HG02943 (cell line): ENCODE measurements around the gene KIF5C.

Experiments used
- ATAC-seq: cut with Tn5 transposase; IDR thresholded peaks from one replicate; pipeline ENCODE4 v1.9.1; 2021; ENCODE audit warnings: mild to moderate bottlenecking, low read depth, moderate library complexity; ENCODE audit not compliant: unreplicated experiment

KIF5C gene

DNA sequence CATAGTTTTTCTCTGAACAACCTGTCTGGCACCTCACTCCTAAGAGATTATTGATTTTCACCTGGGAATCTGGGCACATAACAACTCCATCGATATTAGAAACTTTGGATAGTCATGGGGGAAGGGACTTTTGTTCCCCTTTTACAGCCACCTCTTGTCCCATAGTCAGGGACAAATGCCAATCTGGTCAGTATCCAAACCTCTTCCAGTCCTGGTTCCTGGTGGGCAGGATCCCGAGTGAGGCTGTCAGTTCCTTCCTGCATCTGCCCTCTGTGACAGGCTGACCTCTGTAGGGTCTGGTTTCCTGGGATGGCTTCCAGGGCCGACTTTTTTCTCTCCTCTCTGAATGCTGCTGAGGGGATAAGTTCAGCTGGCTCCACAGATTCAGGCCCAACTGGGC lies 11.0 kb downstream of the KIF5C start:
- no peak for ATAC-seq

DNA sequence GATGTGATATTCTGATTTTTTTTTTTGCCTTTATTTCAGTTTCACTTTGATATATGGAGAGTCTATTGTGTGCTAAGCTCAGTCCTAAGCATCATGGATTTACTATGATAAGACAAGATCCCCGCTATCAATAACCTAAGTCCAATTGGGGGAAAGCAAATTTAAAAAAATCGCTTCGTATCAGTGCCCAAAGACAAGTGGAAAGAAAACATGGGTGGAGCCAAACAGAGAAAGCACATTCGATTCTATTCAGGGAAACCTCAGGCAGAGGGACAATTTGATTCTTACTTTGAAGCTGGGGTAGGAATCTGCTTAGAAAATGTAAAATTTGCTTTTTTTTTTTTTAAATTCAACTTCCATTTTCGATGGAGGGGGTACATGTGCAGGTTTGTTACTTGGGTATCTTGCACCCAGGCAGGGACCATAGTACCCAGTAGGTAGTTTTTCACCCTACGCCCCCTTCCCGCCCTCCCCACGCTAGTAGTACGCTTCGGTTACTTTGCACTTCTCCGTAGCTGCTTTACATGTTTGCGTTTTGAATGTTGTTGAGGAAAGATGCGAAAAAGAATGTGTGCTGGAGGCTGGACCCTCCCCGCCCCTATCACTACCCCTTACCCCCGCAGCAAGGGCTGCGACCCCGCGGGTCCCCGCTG lies 12.4 kb downstream of the KIF5C start:
- ATAC-seq = no peak

DNA sequence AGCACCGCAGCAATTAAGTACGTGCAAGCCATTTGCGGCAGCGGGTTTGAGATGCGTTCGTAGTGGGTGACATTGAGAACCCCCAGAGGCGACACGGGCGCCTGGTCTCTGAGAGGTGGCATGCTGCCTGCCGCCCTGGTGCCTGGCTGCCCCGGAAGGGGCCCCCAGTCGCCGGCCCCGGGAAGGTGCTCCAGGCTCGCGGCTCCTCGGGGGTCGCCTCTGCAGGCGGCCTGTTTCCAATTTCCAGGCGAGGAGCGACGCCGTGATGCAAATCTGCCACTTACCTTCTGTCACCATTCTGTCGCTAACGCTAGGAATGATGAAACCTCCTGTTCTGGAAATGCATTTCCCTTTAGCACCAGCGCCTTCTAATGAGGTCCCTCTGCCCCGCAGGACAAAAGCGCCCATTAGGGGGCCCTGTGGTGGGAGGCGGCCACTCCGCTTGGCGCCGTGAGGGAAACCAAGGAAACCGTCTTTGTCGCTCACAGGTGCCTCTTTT lies 13.0 kb downstream of the KIF5C start:
- ATAC-seq = no peak

DNA sequence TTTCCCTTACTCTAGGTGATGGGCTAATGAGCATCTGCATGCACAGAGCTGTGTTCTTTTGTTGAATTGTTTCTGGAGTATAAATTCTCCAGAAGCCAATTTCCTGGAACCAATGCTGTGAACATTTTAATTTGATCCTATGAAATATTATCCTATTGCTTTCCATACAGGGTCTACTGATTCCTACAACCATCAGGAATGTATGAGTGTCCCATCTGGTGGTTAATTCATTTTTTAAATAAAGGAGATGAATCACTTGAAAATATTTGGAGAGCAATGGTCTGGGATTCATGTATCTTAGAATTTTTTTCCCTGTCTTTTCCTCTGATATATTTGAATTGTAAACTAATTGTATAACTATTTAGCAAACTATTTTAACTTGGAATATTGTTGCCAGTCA lies 14.0 kb downstream of the KIF5C start:
- ATAC-seq = no peak

DNA sequence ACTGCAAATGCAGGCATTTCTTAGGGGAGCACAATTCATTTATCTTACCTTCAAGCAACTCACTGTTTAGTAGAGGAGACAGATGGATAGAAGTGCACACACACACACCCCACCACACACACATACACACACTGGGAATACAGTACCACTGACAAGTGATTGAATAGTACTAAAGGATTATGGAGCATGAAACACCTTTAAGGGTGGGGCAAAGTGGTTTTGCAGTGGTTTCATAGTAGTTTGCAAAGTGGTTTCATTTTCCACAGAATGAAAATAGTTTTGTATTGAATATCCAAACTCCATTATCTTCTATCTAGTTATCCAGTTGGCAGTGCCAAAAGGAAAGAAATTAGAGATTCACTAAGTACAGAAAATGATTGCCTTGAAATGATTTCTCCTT lies 18.9 kb downstream of the KIF5C start:
- ATAC-seq = no peak

DNA sequence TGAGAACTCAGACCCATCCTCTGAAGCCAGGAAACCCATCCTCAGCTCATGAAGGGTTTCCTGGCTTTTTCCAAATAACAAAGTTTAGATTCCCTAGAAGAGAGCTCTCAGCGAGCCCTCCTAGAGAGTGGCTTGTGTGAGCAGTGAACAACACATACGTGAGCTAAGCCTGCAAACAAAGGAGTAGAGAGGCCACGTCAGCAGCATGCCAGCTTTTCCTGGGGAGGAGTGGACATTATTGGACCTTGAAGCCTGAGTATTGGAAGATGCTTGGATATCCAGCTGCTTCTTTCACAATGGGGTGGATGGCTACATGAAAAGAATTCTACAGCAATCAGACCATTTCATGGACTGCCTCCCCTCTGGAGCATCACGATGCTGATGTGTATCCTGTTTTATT lies 21.1 kb downstream of the KIF5C start:
- no peak for ATAC-seq

DNA sequence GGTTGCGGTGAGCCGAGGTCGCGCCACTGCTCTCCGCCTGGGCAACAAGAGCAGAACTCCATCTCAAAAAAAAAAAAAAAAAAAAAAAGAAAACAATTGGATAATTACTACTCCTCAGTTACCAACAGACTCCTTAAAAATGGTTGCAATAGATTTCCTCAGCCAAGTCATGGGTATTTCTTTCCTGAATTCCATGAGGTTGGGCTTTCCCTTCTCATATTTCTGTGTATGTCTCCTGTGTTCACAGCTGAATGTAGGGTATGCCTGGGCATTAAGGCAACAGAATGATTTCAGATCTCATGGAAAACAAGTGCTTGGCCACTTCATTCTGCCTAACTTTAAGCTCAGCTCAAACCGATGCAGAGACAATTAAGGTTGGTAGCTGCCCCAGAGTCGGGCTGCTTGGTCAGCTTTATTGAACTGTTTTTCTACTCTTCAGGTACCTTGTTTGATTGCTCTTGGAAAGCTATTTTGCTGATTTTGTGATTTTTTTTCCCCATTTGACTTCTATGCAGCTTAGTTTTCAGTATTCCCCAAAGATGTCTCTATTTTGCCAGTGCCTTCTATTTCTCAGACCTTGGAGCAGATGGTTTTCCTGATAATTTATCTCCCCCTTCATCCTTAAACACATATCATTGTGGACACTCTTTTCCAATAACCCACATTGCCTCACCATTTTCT lies 24.8 kb downstream of the KIF5C start:
- no peak for ATAC-seq

DNA sequence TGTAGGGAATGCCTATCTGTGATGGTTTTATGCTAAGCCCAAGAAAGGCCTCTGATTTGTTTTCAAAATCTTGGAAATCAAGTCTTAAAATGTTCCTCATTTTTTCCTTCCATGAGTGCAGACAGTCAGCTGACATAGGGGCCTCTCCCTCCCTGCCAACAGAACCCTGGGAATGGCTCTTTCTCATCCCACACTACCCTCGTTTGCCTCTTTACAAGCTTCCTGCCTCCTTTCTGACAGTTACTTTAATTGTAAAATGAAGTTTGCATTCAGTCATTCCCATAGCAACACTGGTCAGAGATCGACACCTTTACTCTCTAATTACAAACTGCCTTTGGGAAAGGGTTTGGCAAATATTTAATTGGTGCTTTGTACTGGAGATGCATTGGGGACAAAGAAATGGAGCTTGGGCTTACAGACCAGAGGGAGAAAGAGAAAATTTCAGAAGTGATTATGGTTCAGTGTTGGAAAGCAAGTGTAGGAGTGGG lies 25.4 kb downstream of the KIF5C start:
- no peak for ATAC-seq

DNA sequence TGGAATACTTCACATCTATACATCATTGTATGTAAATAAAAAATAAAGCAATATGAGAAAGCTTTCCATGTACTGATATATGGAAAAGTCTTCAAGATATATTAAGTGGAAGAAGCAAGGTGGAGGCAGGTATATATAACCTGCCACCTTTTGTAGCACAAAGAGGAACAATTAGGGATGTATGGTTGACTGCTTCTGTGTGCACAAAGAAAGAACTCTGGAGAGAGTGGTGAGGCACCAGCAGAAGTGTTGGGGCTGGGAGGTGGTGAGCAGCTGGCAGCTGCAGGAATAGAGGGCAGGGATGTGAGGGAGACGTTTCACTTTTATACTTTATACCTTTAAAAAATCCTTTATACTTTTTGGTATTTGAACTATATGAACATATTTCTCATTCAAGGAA lies 26.1 kb downstream of the KIF5C start:
- ATAC-seq = no peak

DNA sequence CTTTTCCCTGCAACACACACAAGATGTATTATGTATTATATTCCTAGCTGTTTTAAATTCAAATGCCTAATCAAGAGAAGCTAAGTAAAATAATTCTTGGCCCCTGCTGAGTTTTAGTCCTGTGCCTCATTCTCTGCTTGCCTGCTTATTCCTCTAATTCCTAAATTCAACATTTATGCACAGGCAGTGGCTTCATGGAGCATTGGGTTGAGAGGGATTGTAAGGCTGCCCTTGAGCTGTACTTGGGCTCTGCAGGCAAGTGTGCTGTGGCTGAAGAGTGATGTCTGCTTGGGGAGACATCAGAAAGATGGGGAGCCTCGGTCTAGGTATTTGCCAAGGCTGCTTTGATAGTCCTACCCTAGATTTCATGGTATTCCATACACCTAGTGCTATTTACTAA lies 27.8 kb downstream of the KIF5C start:
- no peak for ATAC-seq

DNA sequence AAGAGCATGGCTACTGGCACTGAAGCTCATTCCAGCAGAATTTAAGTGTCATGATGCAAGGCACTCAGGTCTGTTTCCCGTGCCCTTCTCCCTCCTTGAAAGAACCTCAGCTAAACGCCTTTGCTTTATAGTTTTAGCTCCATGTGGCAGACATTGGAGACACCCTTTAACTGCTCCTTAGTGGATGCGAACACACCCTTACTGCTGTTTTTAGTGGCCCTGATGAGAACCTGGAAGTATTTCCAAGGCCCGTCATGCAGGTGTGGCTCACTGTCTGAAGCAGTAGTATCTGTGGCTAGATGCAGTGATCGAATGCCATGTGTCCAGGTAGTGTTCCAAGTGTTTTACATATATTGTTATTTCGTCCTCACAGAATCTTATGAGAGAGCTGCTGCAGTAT lies 28.3 kb downstream of the KIF5C start:
- no peak for ATAC-seq

DNA sequence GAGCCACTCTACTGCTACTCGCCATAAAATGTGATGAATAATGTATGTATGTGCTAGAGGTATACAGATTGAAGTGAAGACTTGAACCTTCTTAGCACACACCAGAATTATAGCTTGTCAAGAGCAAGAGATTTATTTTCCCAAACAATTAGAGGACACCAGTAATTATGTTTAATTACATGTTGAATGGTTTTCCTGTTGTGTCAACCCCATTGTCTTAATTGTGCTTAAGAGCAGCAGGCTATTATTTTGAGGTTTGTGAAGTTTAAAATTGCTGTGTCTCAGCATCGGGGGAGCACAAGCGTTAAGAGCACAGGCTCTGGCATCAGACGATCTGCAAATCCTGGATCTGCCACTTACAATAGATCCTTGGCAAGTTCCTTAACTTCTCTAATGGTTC lies 29.0 kb downstream of the KIF5C start:
- no peak for ATAC-seq

DNA sequence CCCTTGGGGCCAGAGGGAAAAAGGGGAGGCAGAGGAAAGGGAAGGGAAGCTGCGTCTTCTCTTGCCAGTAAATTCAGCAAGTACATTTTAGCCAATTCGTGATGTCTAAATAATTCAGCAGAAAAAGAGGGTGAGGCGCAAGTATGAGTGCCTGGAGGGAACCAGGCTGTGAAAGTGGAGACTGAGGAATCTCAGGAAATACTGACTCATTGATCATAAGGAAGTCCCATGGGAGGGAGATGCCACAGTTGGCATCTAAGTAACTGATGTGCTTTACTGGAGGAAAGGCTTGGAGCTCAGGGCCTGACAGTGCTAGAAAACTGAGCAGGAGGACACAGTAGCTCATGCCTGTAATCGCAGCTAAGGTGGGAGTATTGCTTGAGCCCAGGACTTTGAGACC lies 31.1 kb downstream of the KIF5C start:
- no peak for ATAC-seq

DNA sequence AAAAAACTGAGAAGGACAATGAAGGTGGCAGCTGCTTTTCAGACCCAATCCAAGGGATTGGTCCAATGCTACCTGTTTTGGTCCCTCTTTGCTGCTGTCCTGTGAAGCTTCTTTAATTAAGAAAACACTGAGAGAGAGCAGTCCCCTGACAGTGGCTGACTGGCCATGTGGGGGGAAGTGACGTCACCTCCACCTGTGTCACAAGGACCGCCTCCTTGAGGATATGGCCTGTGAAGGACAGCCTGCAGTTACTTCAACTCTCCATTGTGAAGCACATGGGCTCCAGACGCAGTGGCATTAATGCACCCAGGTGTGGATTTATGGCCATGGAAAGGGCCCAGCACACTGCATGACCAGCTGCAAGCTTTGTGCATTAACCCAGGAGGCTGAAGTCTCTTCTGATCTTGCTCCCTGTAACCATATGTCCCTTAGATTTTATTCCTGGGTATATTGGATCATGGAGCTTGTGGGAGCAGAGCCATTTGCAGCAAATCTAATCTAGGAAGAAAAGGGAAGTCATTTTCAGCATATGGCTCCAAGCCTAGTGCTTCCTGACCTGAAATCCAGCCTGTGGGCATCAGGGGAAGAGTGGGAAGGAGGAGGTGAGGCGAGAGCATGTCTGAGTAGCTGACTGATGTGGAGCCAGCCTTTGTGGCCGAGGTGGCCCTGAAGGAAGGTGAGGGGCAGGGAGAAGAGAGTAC lies 32.2 kb downstream of the KIF5C start:
- no peak for ATAC-seq

DNA sequence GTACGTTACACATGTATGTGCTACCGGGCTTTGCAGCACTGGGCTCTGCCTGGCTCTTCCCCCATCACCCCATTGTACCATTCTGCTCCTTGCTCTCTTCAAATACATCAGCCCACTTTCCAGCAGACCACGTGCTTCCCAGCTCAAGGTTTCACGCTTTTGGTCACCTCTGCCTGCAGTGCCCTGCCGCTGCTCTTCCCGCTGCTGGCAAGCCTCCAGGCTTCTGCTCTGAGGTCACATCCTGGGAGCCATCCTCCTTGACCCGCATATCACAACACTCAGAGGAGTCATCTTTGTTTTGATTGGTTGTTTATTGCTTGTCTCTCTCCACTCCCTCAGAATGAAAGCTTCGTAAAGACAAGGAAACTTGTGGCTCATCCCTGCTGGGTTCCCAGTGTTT lies 34.1 kb downstream of the KIF5C start:
- no peak for ATAC-seq

DNA sequence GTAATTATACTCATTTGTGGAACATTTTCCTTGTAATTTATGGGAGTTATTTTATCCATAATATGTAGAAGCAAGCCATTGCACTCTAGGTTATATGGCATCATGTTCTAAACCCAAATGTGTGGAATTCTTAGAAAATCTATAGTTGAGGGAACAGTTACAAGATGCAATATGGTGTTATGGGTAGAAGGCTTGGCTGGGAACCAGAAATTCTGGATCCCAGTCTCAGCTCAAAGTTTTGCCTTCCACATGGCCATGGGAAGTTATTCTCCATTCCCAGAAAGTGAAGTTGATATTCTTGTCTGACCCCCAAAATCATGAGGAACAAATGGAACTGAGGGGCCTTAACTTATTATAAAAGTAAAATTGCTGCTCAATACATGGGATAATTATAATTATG lies 38.0 kb downstream of the KIF5C start:
- no peak for ATAC-seq

DNA sequence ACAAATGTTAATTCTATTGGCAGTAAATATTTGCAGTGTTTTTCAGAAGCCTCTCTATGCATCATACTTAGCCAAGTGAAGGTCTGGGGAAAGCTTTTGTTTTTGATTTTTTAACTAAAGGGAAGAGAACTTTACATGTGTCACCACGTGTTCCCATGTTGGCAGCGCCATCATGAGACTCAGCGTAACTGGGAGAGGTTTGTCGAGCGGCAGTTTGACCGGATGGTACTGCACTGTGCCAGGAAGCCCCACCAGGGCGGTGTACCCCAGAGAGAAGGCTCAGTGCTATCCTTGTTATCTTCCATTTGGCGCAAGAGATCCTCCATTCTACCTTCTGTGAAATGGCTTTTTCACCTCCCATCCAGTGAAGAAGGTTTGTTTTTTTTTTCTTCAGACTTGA lies 38.5 kb downstream of the KIF5C start:
- no peak for ATAC-seq

DNA sequence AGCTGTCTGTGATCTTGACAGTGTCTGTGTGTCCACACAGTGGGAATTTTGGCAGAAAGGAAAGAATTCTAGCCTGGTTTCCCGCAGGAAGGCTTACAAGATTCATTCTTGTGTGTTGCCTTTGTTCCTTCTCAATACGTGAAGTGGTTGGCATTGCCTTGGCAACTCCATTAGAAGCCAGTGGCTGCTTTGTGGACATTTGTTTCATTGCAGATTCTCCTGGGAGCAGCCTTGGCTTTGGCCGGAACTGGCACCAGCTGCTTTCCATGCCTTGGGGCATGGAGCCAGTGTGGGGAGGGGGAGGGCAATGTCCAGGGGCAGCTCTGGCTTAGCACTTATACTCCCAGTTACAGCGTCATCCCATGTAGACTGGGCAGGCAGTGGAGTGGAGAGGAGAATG lies 39.4 kb downstream of the KIF5C start:
- no peak for ATAC-seq

DNA sequence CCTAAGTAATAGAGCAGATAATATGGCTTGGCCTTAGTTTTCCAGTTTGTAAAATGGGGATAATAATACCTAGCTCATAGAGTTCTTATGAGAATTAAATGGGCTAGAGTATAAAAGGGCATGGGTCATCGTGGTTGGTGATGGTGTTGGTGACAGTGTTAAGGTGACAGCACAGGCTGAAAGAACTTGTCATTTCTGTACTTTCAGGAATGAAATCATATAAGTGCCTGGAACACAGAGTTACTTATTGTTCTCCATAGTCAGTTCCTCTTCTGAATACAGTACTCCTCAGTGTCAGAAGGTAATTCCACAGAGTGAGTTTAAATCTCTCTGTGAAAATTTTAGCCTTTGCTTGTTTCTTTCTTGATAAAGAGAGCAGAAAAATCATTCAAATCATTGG lies 42.4 kb downstream of the KIF5C start:
- ATAC-seq = no peak

DNA sequence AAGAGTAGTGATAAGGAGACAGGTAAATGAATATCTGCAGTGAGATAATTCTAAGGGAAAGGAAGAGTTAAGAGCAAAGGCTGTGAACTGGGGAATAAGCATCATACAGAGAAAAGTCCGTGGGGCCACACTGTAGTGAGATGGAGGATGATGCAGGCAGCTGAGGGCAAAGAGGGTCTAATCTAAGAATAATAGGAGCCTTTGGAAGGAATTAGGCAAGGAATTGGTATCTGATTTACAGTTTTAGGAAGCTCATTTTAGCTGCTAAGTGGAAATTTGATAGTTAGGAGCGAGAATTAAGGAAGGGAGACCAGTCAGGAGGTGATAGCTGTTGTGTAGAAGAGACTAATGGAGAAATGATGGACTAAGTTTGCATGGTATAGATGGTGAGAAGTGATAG lies 43.5 kb downstream of the KIF5C start:
- no peak for ATAC-seq

DNA sequence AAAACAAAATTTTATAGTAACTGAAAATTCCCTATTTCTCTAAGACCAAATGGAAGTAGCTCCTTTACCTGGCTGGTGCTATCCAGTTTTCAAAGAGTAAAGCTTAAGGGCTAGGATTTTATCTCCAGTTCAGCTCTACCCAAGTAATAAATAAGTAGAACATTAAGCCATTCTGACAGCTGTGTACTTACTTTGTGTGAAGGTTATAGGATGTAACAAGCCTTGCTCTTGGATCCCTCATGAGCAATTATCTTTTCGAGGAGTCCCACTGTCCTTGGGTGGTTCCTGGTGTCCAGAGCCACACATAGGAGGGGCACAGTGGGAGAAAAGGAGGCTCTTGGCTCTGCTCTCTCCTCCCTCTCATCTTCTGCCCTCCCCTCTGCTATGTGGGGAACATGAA lies 45.5 kb downstream of the KIF5C start:
- no peak for ATAC-seq

DNA sequence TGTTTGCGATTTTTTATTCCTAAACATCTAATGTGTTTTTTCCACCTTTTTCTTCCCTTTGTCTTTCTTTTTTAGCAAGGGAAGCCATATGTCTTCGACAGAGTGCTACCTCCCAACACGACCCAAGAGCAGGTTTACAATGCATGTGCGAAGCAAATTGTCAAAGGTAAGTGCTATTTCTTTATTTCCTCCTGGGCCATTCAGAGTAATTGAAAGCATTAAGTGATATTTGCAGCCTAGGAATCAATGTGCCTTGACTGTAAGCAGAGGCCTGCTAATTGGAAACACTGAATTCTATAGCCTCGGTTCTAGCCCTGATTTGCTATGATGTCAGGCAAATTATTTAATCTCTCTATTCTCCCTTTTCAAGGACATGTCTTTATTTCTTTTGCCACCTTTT lies 47.0 kb downstream of the KIF5C start:
- no peak for ATAC-seq
